Calu3 (cell line): ENCODE results near the gene BCR. TPM values are rescaled to one million over a fixed set of nuclear protein-coding genes. Genes with fewer than 3 reads are reported as not detected.

Experiments
- BruUV-seq: library from RNA; stranded (reverse); fragments of 400-500 nt; replicated peaks from 2 replicates; lab custom pipeline; 2021; lab: Mats Ljungman, UMichigan
- CTCF ChIA-PET: fragments of 300-600 bp; sonication (Branson Sonifier 250); formaldehyde crosslinking; loops from one replicate; lab custom pipeline; 2022; ENCODE audit warnings: antibody characterized with exemption; lab: Charles Lee
- DNase-seq: peaks from one replicate; pipeline ENCODE4 v3.0.0; 2022
- H3K27ac Mint-ChIP-seq: one replicate; pipeline ENCODE4 v1.8.0; 2022; ENCODE audit warnings: mixed read lengths; ENCODE audit not compliant: unreplicated experiment
- H3K27me3 Mint-ChIP-seq: one replicate; pipeline ENCODE4 v1.8.0; 2022; ENCODE audit warnings: mixed read lengths; ENCODE audit not compliant: unreplicated experiment
- H3K36me3 Mint-ChIP-seq: one replicate; pipeline ENCODE4 v1.8.0; 2022; ENCODE audit warnings: mild to moderate bottlenecking, moderate library complexity, mixed read lengths; ENCODE audit not compliant: insufficient read depth, unreplicated experiment
- H3K4me1 Mint-ChIP-seq: one replicate; pipeline ENCODE4 v1.8.0; 2022; ENCODE audit warnings: mild to moderate bottlenecking, low read depth, mixed read lengths; ENCODE audit not compliant: unreplicated experiment
- H3K4me3 Mint-ChIP-seq: one replicate; pipeline ENCODE4 v1.8.0; 2022; ENCODE audit warnings: mild to moderate bottlenecking, low read depth, moderate library complexity, mixed read lengths; ENCODE audit not compliant: unreplicated experiment
- H3K9me3 Mint-ChIP-seq: one replicate; pipeline ENCODE4 v1.8.0; 2022; ENCODE audit warnings: low read depth, mixed read lengths; ENCODE audit not compliant: unreplicated experiment
- CTCF ChIP-seq: fragments of 200-600 bp; IDR thresholded peaks from one replicate; pipeline ENCODE4 v1.8.0; 2022; ENCODE audit warnings: antibody characterized with exemption; ENCODE audit not compliant: unreplicated experiment
- intact Hi-C: fragments of 100-400 bp; cut with micrococcal nuclease; formaldehyde crosslinking; loops from one replicate; pipeline ENCODE4 v1.10.0; 2022; ENCODE audit not compliant: unreplicated experiment
- total RNA-seq: library from RNA; stranded (reverse); gene quantifications from 2 replicates; pipeline ENCODE4 v1.2.3, GENCODE V29; 2022

The BCR gene
- total RNA-seq, 1 experiment from 2014 or later = 83.6 TPM

DNA sequence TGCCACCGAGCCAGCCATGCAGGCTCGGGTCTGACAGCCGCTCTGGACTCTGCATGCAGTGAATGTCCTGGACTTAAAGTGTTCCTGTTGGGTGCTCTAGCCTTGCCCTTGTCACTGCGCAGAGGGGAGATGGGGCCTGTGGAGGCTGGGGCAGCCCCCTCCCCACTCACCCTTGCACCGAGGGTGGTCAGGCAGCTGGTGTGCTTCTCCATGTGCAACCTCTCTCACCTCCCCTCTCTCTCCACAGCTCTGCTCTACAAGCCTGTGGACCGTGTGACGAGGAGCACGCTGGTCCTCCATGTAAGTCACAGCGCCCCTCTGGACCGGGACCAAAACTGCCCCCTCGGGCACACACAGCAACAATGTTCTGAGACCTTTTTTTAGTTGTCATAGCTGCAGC lies 92.5 kb downstream of the BCR start:
- Mint-ChIP-seq H3K36me3 (peaks cover 36% of the 10 kb centered on the region), H3K27ac (no peak overlapping the region), H3K4me1 (peaks cover 8% of the 10 kb centered on the region), H3K27me3 (no peaks in the 10 kb centered on the region), H3K9me3 (no peaks in the 10 kb centered on the region), H3K4me3 (no peak overlapping the region)
- no peak for DNase-seq
- CTCF ChIA-PET = interaction anchor here (0.6 kb wide), 1 partner anchor 29 kb away, joined by 5 read pairs; no protein-coding TSS in a partner anchor
- TF ChIP-seq CTCF = no peak
- intact Hi-C loops = no loop called here
- no TSS peak for BruUV-seq

GRCh38 chr22:23273445-23274145 lies 93.3 kb downstream of the BCR start:
- H3K9me3 Mint-ChIP-seq = no peaks in the 10 kb centered on the region
- peaks cover 40% of the 10 kb centered on the region for H3K36me3 Mint-ChIP-seq
- peaks cover 9% of the 10 kb centered on the region for H3K4me1 Mint-ChIP-seq
- intact Hi-C loops = no loop called here
- no TSS peak for BruUV-seq
- CTCF ChIA-PET = interaction anchor here (0.7 kb wide), 1 partner anchor 98 kb away, joined by 3 read pairs; no protein-coding TSS in a partner anchor
- no peak overlapping the region for H3K27ac Mint-ChIP-seq
- no peak overlapping the region for H3K4me3 Mint-ChIP-seq
- DNase-seq = no peak
- no peak for TF ChIP-seq CTCF
- no peaks in the 10 kb centered on the region for H3K27me3 Mint-ChIP-seq

GRCh38 chr22:23274146-23274526 lies 93.8 kb downstream of the BCR start:
- no peaks in the 10 kb centered on the region for H3K27me3 Mint-ChIP-seq
- no peak overlapping the region for H3K27ac Mint-ChIP-seq
- H3K36me3 Mint-ChIP-seq = peaks cover 41% of the 10 kb centered on the region
- CTCF ChIA-PET = interaction anchor here (0.7 kb wide), 1 partner anchor 98 kb away, joined by 3 read pairs; no protein-coding TSS in a partner anchor
- H3K9me3 Mint-ChIP-seq = no peaks in the 10 kb centered on the region
- no peak for DNase-seq
- H3K4me3 Mint-ChIP-seq = no peak overlapping the region
- intact Hi-C loops = no loop called here
- TF ChIP-seq CTCF = no peak
- BruUV-seq = no TSS peak
- H3K4me1 Mint-ChIP-seq = peaks cover 14% of the 10 kb centered on the region

- DNase-seq = no peak
- no peak for TF ChIP-seq CTCF
- no peak overlapping the region for H3K4me3 Mint-ChIP-seq
- H3K36me3 Mint-ChIP-seq = peaks cover 43% of the 10 kb centered on the region
- no peaks in the 10 kb centered on the region for H3K9me3 Mint-ChIP-seq
- CTCF ChIA-PET = no interaction called here
- H3K4me1 Mint-ChIP-seq = peaks cover 22% of the 10 kb centered on the region
- BruUV-seq = no TSS peak
- no peaks in the 10 kb centered on the region for H3K27me3 Mint-ChIP-seq
- H3K27ac Mint-ChIP-seq = no peak overlapping the region
- intact Hi-C loops = no loop called here
Observed at GRCh38 chr22:23274891-23275694, 94.8 kb downstream of the BCR start.
